ENCODE measurements around the gene DPY19L1.
A peak's percentile ranks its signal among the peaks of the same experiment; 100 is the strongest.
"Not testable (repeated sequence)": the region's sequence is repeated elsewhere in the genome, so short reads cannot be mapped to it uniquely, and the experiment has no call there.

Gene DPY19L1

GRCh38 chr7:34991938-34992840 lies 45.1 kb downstream of the DPY19L1 start:
- DNase-seq = no peak

- not testable (repeated sequence) for DNase-seq
Observed at GRCh38 chr7:34988442-34989125, 48.7 kb downstream of the DPY19L1 start.

DNA sequence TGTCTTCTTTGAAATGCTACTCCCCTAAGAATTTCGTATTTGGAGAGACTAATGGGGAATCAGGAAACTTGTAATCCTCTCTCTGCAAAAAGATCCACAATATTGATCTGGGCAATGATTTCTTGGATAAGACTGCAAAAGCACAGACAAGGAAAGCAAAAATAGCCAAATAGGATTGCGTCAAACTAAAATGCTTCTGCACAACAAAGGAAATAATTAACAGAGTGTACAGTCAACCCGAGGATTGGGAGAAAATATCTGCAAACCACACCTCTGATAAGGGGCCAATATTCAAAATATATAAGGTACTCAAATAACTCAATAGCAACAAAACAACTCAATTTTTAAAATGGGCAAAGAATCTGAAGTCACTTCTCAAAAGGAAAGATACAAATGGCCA lies 52.1 kb downstream of the DPY19L1 start:
- not testable (repeated sequence) for DNase-seq

DNA sequence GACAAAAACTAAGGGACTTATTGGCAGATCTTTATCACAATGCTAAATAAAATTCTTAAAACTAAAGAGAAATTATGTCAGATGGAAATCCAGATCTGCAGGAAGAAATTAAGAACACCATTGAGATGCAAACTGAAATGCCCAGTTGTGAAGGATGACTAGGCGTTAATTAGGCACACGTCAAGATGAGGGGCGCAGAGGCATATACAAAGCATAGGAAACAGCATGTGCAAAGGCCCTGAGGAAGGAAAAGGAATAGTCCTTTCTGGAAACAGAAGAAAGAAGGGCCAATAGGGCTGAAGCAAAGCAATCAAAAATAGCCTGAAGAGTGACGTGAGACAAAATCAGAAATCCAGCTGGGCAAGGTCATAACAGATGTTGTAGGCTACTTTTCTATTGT lies 53.1 kb downstream of the DPY19L1 start:
- DNase-seq = not testable (repeated sequence)

- DNase-seq = peak; percentile 6
Observed at GRCh38 chr7:34982371-34983019, 54.8 kb downstream of the DPY19L1 start.

- DNase-seq = not testable (repeated sequence)
Observed at GRCh38 chr7:34979124-34979523, 58.2 kb downstream of the DPY19L1 start.

- no peak for DNase-seq
Observed at GRCh38 chr7:34973400-34973760, 63.9 kb downstream of the DPY19L1 start.

DNA sequence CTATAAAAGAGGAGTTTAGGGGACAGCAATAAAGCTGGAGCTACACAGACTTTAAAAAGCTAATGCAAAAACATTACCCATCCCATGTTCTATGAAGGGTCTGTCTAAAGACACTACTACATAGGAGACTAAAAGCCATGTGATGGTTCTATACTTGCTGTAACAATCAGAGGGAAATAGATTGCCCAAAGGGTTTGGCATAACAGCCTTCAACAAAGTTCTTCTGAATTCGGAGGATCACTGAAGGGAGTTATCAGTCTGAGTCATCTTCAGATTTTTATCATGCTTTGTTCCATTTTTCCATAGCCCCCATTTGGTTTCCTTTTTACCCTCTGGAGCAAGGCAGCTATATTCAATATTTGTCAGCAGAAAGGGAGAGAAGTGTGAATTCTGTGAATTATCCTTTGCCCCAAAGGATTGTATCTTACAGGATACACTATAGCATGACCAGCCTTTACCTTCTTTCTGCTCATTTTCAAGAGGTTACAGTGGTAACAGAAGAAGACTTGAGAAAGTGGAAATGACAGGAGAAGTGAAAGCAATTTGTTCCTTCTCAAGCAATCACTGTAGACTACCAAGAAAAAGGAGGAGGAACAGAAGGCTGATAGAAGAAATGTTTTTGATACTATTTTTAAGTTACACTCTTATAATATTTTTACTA lies 64.4 kb downstream of the DPY19L1 start:
- not testable (repeated sequence) for DNase-seq

DNA sequence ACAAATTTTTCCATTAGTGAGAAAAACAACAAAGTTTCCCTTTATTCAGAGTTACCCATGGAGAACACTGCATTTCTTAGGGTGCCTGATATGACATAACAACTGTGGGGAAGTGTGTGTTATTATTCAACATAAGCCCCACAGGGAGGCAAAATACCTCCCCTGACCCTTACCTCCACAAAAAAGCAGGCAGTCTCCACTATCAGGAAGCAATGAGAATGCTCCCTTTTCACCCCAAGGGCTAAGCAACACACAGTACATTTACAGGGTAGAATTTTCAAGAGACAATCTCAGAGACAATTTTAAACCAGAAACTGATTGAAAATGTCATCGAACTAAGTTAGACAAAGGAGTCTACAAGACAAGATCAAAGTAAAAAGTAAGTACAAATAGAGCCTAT lies 69.5 kb downstream of the DPY19L1 start:
- not testable (repeated sequence) for DNase-seq

- not testable (repeated sequence) for DNase-seq
Observed at GRCh38 chr7:34966504-34966903, 70.8 kb downstream of the DPY19L1 start.

DNA sequence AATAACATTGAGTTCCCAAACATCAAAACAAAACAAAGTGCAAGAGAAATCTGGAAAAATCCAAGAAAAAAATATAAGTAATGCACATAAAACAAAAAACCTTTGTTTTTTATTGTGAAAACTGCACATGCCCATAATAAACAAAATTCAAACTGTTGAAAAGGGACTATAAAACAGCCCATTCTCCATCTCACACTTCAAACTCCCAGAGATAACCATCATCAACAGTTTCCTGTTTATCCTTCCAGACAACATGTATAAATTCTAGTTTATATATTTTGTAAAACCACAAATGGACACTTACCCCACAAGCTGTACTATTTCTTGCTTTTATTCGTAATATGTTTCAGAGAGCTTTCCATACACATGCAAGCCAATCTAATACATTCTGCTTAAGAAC lies 79.3 kb downstream of the DPY19L1 start:
- DNase-seq = no peak

GRCh38 chr7:34952822-34953221 lies 84.5 kb downstream of the DPY19L1 start:
- DNase-seq = no peak

DNA sequence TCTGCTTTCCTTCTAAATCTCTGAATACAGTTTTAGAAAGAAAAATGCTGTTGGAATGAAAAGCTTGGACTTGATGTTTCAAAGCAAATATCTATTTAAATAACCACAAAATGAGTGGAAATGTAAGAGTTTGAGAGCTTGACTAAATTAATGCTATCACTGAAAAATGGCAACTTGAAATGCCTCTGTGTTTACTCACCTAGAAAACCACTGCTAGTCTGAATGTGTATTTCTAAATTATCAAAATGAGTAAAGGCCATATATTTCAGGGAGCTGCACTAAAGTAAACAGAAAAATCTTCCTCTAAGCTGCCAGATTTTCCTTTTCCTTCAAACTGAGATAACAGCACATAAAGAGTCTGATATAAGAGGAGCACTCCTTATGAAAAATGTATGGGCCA lies 87.9 kb downstream of the DPY19L1 start:
- no peak for DNase-seq

DNA sequence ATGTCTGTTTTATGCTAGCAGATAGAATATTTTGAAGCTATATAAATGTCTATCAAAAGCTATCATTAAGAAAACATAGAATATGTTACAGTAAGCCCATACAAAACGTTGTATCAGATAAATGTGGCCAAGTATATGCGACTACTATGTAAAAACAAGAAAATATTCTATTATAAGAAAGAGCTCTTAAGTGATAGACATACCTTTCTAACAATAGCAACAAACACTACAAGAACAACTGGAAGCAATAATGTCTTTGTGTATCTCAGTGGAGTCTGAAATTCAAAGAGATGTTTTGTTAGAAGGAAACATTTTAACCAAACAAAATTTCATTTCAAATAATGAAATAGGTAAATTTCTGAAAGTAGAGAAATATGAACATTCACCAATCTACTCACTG lies 89.9 kb downstream of the DPY19L1 start:
- DNase-seq = not testable (repeated sequence)

DNA sequence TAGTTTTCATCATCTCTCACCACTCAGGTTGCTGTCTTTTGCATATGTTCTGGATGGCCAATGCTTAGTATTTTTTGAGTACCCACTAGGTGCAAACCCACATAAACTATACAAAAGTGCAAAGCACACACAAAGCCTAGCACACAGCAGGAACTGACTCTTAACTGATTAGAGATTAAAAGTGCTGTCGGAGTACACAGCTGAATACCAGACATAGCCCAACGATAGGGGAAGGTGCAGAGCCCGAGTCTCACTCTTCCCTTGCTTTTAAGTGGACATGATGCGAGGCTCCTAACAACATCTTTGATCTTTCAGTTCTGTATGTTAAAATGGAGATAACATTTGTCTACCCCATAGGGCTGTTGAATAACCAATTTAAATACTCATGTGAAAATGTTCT lies 90.8 kb downstream of the DPY19L1 start:
- DNase-seq = no peak

DNA sequence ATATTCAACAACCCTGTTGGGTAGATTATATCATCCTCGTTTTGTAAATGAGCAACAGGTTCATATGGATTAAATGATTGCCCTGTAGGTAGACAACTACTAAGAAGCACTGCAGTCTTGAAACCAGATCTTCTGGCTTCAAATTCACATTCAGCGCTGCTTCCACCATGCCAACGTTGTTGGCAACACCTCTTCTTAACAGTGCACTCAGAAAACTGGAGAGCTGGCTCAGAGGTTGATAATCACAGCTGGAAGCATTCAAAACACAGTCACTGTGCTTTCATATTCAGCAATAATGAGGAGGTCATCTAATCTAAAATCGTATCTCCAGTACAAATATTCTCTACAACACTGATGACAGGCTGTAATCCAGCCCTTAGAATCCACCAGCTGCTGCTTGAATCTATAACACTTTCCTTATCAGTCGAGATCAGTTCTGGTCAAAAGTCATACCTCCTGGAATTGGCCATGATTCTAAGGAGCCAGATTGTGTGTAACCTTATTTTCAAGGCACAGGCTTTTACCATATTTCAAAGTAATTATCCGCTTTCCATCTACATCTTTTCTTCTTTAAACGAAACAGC lies 91.3 kb downstream of the DPY19L1 start:
- not testable (repeated sequence) for DNase-seq

DNA sequence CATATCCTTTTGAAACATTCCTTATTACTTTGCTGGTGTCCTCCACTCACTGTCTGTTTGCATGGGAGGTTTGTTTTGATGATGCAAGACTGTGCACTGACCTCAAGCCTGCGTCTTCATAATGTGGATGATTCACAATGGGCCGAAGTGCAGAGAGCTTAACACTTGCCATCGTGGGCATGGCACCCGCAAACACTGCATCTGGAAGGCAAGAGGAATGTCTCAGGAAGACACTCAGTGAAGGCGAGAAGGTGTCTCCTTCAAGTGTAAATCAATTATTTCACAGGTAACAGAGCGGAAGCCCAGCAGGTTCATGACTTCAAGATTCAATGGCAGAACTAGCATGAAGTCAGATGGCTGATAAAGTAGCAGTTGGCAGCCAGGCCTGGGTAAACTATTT lies 98.1 kb downstream of the DPY19L1 start:
- no peak for DNase-seq

DNA sequence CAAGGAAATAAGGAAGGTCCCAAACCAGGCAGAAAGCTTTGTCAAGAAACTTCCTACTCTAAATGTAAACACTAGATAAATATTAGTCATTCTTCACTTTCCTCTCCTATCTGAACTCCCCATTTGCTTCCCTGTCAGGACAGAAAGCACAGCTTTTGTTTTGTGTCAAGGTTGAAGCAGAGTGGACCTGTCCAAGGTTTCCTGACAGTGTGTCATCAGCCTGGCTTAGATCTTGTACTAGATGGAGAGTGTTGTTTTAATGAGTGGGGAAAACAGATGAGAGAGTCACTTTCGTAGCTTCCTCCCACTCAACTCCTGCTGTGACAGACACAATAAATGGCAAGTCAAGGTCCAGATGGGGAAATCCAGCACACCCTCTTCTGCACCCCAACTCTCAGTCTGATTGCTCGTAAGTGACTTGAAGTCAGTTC lies 101.5 kb downstream of the DPY19L1 start:
- not testable (repeated sequence) for DNase-seq

DNA sequence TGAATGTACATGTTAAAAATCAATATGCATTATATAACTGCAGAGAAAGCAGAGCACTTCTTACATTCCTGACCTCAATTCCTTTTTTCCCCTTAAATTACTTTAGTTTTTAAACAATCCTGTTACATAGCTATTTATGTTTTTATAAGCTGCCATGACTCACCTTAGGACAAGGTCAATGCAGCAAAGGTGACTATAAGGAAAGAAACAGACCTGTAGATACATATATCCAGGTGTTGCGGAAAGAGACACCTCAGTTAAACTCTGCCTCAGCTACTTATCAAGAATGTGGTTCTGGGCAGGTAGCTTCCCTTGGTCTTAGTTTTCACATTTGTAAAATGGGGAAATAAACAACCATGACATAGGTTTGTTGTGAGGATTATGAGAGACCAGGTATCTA lies 105.5 kb downstream of the DPY19L1 start:
- no peak for DNase-seq

- not testable (repeated sequence) for DNase-seq
Observed at GRCh38 chr7:34929783-34930182, 107.5 kb downstream of the DPY19L1 start.

- DNase-seq = no peak
Observed at GRCh38 chr7:34928560-34928959, 108.7 kb downstream of the DPY19L1 start.

GRCh38 chr7:34928052-34928451 lies 109.2 kb downstream of the DPY19L1 start:
- DNase-seq = no peak
